ENCODE measurements around the gene ATP4B. TPM values are rescaled to one million over a fixed set of nuclear protein-coding genes. Genes with fewer than 3 reads are reported as not detected.
"Not testable (repeated sequence)": the region's sequence is repeated elsewhere in the genome, so short reads cannot be mapped to it uniquely, and the experiment has no call there.

The ATP4B gene
- total RNA-seq, 1 experiment from 2014 or later, result not detected

DNA sequence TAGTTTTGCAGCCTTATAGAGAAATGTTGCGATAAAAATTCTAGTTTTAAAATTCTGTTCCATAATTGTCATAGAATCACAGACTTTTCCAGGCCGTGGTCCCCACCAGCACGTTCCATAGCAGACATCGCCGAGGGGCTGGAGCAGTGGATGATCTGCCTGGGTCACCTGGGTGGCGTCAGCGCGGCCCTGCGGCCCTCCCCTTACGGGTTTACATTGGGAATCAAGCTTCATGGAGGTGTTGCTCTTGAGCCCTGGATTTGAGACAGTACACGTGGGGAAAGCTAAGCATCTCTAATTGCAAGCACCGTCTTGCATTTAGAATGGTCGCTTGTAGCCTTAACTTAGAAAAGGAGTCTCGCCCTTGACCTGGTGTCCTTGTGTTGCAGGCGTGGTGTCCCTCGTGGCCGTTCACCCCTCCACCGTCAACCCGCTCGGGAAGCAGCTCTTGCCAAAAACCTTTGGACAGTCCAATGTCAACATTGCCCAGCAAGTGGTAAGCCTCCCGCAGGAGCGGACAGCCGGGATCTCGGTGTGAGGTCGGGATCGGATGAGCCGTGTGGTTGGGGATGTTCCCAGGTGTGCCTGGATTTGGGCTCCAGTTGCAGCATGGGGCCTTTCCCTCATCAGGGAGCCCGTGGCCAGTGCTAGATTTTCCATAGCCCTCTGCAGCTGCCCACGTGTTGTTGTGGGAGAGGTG is 35.1 kb downstream of the ATP4B start:
- Histone ChIP-seq H3K27me3 (no peaks in the 10 kb centered on the region), H3K36me3 (peaks cover 46% of the 10 kb centered on the region), H3K9me3 (no peaks in the 10 kb centered on the region), H3K4me3 (no peak overlapping the region)
- DNase-seq, result no peak

DNA sequence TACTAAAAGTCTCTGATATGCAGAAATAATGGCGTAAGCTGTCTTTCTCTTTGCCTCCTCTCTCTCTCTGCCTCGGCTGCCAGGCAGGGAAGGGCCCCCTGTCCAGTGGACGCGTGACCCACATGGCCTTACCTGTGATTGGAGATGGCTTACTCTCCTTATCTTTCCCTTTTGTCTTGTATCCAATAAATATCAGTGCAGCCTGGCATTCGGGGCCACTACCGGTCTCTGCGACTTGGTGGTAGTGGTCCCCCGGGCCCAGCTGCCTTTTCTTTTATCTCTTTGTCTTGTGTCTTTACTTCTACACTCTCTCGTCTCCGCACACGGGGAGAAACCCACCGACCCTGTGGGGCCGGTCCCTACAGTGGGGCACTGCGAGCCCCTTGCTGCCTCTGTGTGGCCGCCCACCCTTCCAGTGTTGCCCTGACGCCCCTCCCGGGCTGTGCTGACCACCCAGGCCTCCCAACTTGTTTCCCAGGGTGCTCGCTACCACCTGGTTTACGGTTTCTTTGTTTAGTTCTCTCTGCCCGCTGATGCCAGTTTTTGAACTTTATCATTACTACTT is 35.9 kb downstream of the ATP4B start:
- not testable (repeated sequence) for H3K4me3 ChIP-seq, DNase-seq, H3K9me3 ChIP-seq, H3K27me3 ChIP-seq
- H3K36me3 ChIP-seq, result peaks cover 42% of the 10 kb centered on the region

DNA sequence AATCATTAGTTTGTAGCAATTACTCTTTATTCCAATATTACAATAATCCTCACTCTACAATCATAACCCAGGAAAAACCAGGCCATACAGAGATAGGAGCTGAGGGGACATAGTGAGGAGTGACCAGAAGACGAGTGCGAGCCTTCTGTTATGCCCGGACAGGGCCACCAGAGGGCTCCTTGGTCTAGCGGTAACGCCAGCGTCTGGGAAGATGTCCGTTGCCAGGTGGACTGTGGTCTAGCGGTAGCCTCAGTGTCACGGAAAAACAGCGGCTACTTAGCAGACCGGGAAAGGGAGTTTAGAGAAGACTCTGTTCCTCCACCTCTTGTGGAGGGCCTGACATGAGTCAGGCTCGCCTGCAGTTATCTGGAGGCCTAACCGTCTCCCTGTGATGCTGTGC is 36.5 kb downstream of the ATP4B start:
- not testable (repeated sequence) for H3K27me3 ChIP-seq, H3K9me3 ChIP-seq, H3K4me3 ChIP-seq
- H3K36me3 ChIP-seq, result peaks cover 37% of the 10 kb centered on the region
- peak; percentile 38 for DNase-seq

DNA sequence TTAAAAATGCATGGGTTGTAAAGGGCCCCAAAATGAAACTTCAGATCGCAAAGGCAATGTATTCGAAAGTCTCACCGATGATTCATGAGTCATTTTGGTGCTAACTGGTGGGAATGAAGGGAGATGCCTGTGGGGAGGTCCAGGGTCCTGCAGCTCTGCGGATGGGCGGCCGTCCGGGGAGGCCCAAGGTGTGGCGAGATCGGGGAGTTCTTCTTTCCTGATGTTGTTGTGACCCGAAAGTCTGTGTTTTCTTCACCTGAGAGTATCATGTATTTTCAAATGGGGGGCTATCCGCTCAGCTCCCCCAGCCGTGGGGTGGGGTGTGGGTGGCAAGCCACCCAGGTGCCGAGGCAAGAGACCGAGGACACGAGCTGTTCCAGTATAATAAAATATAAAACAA is 37.0 kb downstream of the ATP4B start:
- no peaks in the 10 kb centered on the region for H3K9me3 ChIP-seq
- H3K27me3 ChIP-seq, result no peaks in the 10 kb centered on the region
- H3K4me3 ChIP-seq, result no peak overlapping the region
- DNase-seq, result no peak
- peaks cover 35% of the 10 kb centered on the region for H3K36me3 ChIP-seq

DNA sequence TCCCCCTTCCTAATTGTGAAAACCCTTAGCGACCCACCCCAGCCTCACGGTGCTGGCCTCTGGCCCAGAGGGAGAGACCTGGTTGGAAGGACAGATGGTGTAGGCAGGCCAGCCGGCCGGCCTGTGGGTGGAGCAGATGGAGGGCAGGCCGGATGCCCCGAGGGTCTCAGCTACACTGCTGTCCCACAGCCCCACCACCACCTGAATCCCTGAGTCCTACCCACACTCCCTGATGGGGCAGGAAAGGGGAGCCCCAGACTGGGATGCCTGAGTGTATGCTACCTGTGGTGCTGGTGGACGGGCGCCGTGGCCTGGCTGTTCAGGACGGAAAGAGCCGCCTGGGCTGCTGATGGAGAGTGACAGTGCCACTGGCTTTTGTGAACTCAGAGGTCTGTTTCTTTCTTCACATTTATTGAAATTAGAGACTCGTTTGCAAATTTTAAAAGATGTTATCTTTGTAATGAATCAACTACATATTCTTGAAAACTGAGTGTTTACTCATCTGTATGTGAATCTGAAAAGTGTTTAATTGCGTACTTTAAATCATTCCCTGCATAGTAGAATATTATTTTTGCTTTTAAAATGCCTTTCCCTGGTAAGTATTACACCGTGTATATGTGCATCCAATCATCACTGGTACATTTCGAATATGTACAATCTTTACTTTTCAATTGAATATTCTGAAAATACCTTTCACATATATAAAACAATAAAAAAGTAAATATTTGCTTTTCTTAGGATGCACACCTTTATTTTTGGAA is 37.8 kb downstream of the ATP4B start:
- Histone ChIP-seq H3K9me3 (no peaks in the 10 kb centered on the region), H3K4me3 (no peak overlapping the region), H3K27me3 (no peaks in the 10 kb centered on the region), H3K36me3 (peaks cover 35% of the 10 kb centered on the region)
- no peak for DNase-seq

DNA sequence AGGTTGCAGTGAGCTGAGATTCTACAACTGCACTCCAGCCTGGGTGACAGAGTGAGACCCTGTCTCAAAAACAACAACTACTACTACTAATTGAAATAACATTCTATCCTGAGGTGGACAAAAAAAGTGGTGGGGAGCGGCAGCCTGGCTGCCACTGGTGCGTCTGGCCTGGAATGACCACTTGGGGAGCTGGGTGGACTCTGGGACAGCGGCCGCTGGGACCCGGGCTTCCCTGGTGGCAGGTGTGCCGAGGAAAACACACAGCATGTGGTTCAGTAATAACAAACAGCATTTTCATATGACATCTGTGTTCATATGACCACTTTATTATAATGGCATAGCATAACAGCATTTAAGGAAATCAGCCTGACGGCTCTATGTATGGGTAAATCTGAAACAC is 39.5 kb downstream of the ATP4B start:
- Histone ChIP-seq H3K27me3 (no peaks in the 10 kb centered on the region), H3K9me3 (no peaks in the 10 kb centered on the region), H3K4me3 (no peak overlapping the region), H3K36me3 (peaks cover 33% of the 10 kb centered on the region)
- no peak for DNase-seq

DNA sequence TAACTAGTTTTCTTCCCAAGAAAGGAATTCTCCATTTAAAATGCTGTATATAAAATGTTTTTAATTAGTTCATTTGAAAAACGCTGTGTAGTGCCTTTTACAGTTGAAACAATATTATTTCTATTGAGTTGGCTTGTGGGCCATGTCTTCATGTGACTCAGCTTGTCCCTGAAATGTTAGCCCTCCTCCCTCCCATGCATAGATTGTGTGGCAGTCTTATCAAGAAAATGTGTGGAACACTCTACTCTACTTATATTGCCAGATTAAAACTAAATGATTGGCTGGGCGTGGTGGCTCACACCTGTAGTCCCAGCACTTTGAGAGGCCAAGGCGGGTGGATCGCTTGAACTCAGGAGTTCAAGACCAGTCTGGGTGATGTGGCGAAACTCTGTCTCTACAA is 40.0 kb downstream of the ATP4B start:
- H3K4me3 ChIP-seq, result no peak overlapping the region
- H3K27me3 ChIP-seq, result no peaks in the 10 kb centered on the region
- H3K9me3 ChIP-seq, result no peaks in the 10 kb centered on the region
- DNase-seq, result no peak
- peaks cover 38% of the 10 kb centered on the region for H3K36me3 ChIP-seq

DNA sequence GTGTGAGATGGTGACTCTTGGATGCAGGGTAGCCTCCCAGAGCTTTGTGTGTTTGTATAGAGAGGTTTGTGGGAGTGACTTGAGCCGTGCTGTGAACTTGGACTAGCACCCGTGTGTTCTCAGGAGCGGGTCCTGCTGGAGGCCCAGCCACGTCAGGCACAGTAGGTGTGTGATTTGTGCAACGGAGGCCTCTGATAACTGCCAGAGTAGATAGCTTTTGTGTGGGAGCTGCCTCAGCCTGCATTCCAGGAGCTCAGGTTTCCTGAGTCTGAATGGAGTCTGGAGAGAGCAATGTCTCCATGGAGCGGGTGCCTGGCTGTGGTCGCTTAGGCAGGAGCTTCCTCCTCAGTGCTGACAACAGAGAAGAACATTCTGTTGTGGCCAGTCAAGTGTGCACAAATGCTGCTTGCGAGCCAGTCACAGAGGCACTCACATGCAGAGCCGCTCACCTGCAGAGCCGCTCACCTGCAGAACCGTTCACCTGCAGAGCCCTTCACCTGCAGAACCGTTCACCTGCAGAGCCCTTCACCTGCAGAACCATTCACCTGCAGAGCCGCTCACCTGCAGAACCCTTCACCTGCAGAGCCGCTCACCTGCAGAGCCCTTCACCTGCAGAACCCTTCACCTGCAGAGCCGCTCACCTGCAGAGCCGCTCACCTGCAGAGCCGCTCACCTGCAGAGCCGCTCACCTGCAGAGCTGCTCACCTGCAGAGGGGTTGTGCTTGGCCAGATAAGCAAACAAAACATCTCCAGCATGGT is 40.8 kb downstream of the ATP4B start:
- Histone ChIP-seq H3K9me3 (no peaks in the 10 kb centered on the region), H3K4me3 (no peak overlapping the region), H3K27me3 (no peaks in the 10 kb centered on the region), H3K36me3 (peaks cover 43% of the 10 kb centered on the region)
- no peak for DNase-seq

DNA sequence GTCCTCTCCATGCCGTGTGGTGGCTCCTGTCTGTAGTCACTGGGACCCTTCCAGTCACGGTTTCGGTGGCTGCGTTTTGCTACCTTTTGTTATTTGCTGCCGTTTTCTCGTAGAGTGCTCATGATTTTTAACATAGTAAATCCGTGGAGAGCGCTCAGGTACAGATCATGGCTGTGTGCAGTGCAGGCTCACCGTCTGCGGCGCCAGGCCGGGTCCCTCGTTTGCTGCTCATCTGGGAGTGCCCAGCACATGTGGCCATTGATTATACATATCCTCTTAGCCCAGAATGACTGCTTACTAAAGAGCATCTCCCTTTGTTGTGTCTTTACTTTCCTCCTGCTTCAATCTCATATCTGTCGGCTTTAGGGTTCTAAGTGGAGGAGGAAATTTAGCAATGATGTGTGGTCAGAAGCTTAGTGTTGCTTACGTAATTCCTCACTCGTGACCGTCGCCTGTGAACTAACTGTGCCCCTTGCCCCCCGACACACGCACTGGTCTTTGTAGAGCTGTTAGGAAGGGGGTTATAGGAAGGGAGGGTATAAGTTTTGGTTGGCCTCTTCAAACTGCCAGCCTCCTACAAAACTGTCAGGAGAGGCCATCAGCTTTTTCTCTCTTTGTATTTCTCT is 41.6 kb downstream of the ATP4B start:
- no peak for DNase-seq
- H3K27me3 ChIP-seq, result no peaks in the 10 kb centered on the region
- no peak overlapping the region for H3K4me3 ChIP-seq
- no peaks in the 10 kb centered on the region for H3K9me3 ChIP-seq
- H3K36me3 ChIP-seq, result peaks cover 47% of the 10 kb centered on the region

DNA sequence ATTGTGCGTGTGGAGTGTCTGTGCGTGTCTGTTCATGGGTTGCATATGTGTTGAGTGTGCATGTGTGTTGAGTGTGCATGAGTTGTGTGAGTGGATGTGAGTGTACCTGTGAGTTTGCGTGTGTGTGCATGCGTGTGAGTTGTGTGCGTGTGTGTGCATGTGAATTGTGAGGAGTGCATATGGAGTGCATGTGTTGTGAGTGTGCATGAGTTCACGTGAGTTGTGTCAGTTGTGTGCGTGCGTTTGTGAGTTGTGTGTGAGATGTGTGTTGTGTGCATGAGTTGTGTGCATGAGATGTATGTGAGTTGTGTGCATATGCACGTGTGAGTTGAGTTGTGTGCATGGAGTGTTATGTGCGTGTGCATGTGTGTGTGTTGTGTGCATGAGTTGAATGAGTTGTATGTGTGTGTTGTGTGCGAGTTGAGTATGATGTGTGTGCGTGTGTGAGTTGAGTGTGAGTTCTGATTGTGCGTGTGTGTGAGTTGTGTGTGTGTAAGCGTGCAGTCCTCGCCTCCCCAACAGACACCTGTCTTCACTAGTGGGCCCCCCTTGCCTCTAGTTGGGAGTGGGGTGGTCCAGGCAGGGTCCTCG is 44.1 kb downstream of the ATP4B start:
- Histone ChIP-seq H3K27me3 (no peaks in the 10 kb centered on the region), H3K36me3 (peaks cover 53% of the 10 kb centered on the region), H3K9me3 (no peaks in the 10 kb centered on the region), H3K4me3 (no peak overlapping the region)
- no peak for DNase-seq

DNA sequence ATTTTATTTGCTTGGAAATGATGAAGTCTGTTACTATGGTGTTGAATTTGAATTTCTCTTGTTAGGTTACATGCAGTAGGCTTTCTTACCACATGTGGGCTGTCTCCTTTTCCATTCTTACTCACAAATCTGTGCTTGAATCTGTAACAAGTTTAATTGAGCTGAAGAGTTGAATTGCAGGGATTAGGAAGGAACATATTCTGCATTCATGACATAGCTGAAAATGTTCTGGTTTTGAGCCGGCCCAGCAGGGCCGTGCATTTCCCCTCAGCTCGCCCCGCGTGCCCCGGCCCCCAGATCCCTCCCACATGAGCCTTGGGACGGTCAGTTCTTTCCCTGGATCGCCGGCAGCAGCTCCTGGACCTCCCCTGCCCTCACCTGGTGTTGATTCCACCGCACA is 45.4 kb downstream of the ATP4B start:
- no peaks in the 10 kb centered on the region for H3K27me3 ChIP-seq
- DNase-seq, result no peak
- H3K36me3 ChIP-seq, result peaks cover 50% of the 10 kb centered on the region
- H3K9me3 ChIP-seq, result no peaks in the 10 kb centered on the region
- no peak overlapping the region for H3K4me3 ChIP-seq

DNA sequence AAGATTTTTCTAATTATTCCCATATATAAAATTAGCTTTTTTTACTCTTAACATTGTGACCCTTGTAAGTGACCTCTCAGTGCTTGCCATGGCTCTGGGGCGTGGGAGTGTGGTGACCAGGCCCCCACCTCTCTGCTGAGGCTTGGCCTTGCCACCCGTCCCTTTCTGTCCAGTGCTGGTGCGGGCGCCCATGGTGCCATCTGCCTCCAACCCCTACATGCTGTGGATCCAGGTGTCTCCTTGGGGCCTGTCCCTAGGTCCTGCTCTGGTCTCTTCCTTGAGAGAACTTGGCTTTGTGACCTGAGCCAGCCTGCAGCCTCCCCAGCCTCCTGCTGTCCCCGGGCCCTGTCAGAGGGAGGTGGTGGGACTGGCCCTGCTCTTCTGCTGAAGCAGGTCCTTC is 46.0 kb downstream of the ATP4B start:
- Histone ChIP-seq H3K27me3 (no peaks in the 10 kb centered on the region), H3K36me3 (peaks cover 52% of the 10 kb centered on the region), H3K9me3 (no peaks in the 10 kb centered on the region), H3K4me3 (no peak overlapping the region)
- DNase-seq, result no peak

DNA sequence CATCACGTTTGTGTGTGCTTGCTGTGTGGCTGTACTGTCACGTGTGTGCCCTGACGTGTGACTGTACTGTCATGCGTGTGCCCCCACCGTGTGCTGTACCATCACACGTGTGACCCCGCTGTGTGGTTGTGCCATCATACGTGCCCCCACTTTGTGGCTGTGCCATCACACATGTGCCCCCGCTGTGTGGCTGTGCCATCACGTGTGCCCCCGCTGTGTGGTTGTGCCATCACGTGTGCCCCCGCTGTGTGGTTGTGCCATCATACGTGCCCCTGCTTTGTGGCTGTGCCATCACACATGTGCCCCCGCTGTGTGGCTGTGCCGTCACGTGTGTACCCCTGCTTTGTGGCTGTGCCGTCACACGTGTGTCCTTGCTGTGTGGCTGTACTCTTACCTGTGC is 47.7 kb downstream of the ATP4B start:
- H3K4me3 ChIP-seq, result no peak overlapping the region
- no peaks in the 10 kb centered on the region for H3K9me3 ChIP-seq
- H3K27me3 ChIP-seq, result no peaks in the 10 kb centered on the region
- no peak for DNase-seq
- peaks cover 56% of the 10 kb centered on the region for H3K36me3 ChIP-seq

DNA sequence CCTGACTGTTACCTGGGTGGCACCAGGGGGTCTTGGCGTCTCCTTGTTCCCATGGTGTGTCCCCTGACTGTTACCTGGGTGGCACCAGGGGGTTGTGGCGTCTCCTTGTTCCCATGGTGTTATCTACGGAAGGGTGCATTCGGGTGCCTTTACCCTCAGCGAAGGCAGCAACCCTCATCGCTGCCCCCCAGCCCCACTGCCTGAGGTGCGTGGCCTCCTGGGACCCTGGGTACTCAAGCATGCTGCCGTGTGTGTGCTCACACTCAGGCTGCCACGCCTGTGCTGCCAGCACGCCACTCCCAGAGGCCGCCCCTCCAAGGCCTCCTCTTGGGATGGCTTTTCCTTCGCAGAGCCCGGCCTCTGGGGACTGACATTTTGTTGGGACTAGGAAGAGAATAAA is 48.4 kb downstream of the ATP4B start:
- Histone ChIP-seq H3K36me3 (peaks cover 56% of the 10 kb centered on the region), H3K4me3 (no peak overlapping the region), H3K27me3 (no peaks in the 10 kb centered on the region), H3K9me3 (no peaks in the 10 kb centered on the region)
- no peak for DNase-seq

DNA sequence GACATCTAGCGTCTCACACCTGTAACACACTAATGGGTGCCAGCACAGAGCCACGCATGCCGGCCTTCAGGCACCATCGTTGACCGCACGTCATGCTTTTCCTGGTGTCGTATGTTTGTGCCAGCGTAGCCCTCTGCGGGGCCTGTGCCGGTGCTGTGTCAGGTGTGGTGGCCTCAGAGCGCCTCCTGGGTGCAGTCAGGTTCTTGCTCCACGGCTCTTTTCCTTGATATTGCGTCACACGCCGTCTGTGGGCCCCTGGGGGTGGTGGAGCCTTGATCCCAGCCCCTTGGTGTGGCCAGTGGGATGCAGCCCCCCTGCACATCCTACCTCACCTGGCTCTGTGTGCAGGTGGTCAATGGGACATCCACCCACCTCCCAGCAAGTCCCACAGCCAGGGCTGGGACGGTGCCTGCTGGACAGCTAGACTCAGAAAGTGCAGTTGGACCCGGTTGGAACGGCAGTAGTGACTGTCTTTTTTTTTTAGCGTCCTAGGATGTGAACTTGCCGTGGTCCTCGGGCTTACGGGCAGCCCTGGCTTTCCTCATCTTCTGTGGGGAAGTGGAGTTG is 48.9 kb downstream of the ATP4B start:
- no peak for DNase-seq

DNA sequence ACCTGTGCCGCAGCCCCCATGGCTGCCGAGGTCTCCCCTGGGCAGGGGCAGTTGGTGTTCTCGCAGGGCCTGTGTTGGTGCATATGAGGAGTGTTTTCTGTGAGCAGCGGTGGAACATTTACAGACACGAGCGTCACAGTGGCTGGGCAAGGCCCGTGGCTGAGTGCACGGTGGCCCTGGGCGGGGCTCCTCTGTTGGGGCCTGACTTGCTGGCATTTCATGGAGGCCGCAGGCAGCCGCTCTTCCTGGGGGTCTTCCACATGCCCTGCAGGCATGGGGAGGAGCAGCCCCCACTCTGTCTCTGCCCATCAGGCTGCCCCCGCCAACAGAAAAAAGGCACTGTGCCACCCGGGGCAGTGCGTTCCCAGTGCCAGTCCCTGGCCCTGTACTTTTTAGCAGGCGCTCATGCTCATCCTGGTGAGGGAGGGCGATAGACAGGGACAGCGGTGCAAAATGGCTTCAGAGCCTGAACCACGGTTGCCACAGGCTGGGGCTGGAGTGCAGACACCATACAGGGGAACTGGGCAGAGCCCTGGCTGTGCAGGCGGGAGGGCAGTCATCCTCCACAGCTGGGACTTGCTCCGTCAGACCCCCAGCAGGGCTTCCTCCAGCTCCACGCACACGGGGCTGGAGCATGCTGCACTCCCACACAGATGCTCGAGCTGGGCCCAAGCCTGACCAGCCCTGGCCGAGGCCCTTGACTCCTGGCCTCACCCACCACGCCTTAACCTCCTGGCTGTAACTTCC is 49.9 kb downstream of the ATP4B start:
- Histone ChIP-seq H3K36me3 (peaks cover 57% of the 10 kb centered on the region), H3K4me3 (no peak overlapping the region), H3K27me3 (no peaks in the 10 kb centered on the region), H3K9me3 (no peaks in the 10 kb centered on the region)
- DNase-seq, result no peak

More for the DNA sequence above, 48.9 kb downstream of the ATP4B start:
- H3K4me3 ChIP-seq, result no peak overlapping the region
- H3K27me3 ChIP-seq, result no peaks in the 10 kb centered on the region
- peaks cover 61% of the 10 kb centered on the region for H3K36me3 ChIP-seq
- no peaks in the 10 kb centered on the region for H3K9me3 ChIP-seq
